Activated T-cell treated with anti-CD3 and anti-CD28 coated beads, Interleukin-2, amount 50 U/mL, for 48 hours (primary cell): ENCODE measurements around the gene DHPS.

Experiments
- DNase-seq, 2 experiments: peaks; one replicate each; pipeline ENCODE4 v3.0.0-alpha.2; 2020

Gene DHPS

GRCh38 chr19:12642506-12642905 is 39.2 kb downstream of the DHPS start:
- no peak for DNase-seq

DNA sequence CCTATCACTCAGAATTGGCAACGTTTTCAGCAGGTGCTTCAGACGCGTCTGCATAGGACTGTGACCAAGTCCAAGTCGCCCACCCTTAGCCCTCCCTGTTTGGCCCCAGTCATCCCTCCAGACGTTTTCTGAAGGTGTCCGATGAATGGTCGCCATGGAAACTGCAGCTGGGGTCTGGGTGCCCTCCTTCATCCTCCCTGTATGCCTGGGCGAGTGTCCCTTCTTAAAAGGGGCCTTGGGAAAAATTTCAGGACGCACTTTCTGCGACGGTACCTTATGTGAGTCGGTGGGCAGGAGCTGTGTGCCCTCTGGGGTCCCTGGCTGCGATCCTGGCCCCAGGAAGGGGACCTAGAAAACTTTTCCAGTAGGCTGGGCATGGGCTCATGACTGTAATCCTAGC is 40.2 kb downstream of the DHPS start:
- DNase-seq = no peak

- peak; percentile 93 to 95 for DNase-seq
Observed at GRCh38 chr19:12639901-12640613, 41.6 kb downstream of the DHPS start.

DNA sequence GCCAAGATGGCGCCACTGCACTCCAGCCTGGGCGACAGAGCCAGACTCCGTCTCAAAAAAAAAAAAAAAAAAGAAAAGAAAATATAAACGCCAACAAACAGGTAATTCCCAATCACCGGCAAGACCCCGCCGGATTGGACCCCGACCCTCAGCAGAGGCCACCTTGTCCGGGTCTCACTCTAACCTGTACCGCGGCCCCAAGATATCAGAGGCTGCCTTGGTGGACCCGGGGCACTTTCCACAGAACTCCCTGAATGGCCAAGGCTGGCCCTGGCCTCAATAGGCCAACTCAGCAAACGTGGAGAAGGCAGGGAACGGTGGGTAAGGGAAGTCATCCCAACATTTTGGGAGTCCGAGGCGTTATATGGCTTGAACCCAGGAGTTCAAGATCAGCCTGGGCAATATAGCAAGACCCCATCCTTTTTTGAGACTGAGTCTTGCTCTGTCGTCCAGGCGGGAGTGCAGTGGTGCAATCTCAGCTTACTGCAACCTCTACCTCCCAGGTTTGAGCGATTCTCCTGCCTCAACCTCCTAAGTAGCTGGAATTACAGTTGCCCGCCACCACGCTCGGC is 43.0 kb downstream of the DHPS start:
- no peak for DNase-seq

DNA sequence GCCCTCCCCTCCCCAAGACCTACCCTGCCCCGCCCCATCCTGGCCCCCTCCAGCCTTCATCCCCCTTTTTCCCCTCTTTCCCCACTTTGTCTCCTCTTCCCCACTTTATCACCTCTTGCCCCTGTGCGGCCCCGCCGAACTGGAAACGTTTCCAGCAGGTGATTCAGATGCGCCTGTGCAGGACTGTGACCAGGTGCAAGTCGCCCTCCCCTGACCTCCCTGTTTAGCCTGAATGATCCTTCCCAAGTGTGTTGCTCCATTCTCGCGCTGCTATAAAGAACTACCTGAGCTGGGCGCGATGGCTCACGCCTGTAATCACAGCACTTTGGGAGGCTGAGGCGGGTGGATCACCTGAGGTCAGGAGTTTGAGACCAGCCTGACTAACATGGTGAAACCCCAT is 45.0 kb downstream of the DHPS start:
- no peak for DNase-seq

GRCh38 chr19:12629215-12629614 is 52.5 kb downstream of the DHPS start:
- no peak for DNase-seq

DNA sequence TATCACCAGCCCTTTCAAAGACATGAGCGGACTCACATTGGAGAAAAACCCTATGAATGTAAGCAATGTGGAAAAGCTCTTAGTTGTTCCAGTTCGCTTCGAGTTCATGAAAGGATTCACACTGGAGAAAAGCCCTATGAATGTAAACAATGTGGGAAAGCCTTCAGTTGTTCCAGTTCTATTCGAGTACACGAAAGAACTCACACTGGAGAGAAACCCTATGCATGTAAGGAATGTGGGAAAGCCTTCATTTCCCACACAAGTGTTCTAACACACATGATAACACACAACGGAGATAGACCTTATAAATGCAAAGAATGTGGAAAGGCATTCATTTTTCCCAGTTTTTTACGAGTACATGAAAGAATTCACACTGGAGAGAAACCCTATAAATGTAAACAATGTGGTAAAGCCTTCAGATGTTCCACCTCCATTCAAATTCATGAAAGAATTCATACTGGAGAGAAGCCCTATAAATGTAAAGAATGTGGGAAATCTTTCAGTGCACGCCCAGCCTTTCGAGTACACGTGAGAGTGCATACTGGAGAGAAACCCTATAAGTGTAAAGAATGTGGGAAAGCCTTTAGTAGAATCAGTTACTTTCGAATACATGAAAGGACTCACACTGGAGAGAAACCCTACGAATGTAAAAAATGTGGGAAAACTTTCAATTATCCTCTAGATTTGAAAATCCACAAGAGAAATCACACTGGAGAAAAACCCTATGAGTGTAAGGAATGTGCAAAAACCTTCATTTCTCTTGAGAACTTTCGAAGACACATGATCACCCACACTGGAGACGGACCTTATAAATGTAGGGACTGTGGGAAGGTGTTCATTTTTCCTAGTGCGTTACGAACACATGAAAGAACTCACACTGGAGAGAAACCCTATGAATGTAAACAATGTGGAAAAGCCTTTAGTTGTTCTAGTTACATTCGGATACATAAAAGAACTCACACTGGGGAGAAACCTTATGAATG is 53.3 kb downstream of the DHPS start:
- no peak for DNase-seq

GRCh38 chr19:12626958-12627357 is 54.7 kb downstream of the DHPS start:
- DNase-seq = no peak
